ENCODE data around the gene TBC1D28. TPM values are rescaled to one million over a fixed set of nuclear protein-coding genes. Genes with fewer than 3 reads are reported as not detected.

The TBC1D28 gene
- total RNA-seq, 2 experiments from 2014 or later = not detected

Other genes starting within 250 kb of the TBC1D28 start
- gene LGALS9C, start 167.6 kb downstream of the TBC1D28 start, total RNA-seq = under 1 TPM; 0.24 to 0.47 TPM
- gene FOXO3B, start 37.9 kb upstream of the TBC1D28 start, total RNA-seq = 1 to 10 TPM; 4.3 to 5.7 TPM
- gene FBXW10, start 99.7 kb upstream of the TBC1D28 start, total RNA-seq = not detected
- gene TVP23B, start 136.8 kb upstream of the TBC1D28 start, total RNA-seq = 10 to 100 TPM; 20.2 to 27.7 TPM
- gene PRPSAP2, start 213.7 kb upstream of the TBC1D28 start, total RNA-seq = 10 to 100 TPM; 23.8 to 28.7 TPM

Data from CD8-positive, alpha-beta T cell (primary cell).